GM21825 (cell line): ENCODE results near the gene SIL1.
"Not testable (repeated sequence)": the region's sequence is repeated elsewhere in the genome, so short reads cannot be mapped to it uniquely, and the experiment has no call there.

ENCODE experiments used
- ATAC-seq: cut with Tn5 transposase; IDR thresholded peaks from one replicate; pipeline ENCODE4 v1.9.1; 2021; ENCODE audit warnings: mild to moderate bottlenecking, moderate library complexity; ENCODE audit not compliant: unreplicated experiment

The SIL1 gene

DNA sequence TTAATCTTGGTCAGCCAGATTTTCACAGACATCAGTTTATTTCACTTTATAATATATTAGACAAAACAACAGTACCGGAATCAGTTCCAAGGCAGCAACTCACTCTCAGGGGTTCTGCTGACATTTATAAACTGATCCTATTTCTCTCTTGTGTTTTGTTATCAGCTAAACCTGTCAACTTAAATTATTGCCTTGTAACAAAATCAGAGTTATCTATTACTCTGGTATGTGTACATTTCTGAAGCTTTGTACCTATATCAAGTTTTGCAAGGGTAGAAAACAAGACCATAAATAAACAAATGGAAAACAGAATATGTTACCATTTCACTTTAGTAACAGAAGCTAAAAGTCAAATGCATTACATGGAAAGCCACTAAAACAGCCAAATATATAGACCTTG is 122.1 kb downstream of the SIL1 start:
- ATAC-seq, result no peak

DNA sequence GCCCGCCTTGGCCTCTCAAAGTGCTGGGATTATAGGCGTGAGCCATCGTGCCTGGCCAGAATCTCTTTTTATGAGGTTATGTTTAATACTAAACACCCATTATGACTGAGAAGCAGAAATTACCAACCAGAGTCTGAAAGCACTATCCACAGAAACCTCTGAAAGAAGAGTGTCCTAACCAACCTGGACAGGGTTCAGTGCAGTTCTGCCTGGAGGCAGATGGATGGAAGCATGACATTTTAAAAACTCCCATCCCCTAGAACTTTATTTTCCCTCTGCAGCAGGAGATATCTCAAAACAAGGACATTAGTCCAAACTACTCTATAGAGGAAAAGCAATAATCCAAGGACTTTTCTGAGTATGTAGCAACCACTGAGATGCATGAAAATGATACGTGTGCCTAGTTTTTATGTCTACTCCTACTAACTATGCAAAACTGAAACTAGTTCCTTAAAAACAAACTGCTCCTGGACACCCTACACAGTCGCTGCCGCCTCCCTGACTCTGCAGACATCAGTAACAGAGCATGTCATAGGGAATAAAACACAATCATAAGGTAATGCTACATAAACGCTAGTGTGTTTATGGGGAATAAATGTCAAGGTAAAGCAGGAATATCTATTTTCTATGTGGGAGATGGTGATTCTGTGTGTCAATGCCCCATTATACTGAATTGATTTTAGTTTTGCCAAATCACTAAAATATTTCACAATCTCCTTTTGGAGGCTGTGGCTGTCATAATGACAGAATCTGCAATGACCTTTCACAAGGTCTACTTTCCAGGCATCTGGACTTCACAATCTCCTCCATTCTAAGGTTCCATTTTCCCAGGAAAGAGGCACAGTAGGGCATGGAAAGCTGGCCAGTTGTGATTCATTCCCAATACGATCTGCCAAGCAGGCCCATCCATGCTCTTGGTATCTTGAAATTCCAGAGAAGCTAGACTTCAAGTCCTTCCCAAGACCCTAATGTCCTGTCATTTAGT is 122.8 kb downstream of the SIL1 start:
- ATAC-seq, result no peak

DNA sequence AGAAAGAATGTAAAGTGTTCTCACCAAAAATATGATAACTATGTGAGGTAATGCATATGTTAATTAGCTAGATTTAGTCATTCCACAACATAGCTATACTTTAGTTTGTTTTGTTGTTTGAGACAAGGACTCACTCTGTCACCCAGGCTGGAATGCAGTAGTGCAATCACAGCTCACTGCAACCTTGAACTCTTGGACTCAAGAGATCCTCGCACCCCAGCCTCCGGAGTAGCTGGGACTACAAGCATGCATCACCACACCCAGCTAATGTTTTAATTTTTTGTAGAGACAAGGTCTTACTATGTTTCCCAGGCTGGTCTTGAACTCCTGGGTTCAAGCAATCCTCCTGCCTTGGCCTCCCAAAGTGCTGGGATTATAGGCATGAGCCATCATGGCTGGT is 124.2 kb downstream of the SIL1 start:
- ATAC-seq, result not testable (repeated sequence)

DNA sequence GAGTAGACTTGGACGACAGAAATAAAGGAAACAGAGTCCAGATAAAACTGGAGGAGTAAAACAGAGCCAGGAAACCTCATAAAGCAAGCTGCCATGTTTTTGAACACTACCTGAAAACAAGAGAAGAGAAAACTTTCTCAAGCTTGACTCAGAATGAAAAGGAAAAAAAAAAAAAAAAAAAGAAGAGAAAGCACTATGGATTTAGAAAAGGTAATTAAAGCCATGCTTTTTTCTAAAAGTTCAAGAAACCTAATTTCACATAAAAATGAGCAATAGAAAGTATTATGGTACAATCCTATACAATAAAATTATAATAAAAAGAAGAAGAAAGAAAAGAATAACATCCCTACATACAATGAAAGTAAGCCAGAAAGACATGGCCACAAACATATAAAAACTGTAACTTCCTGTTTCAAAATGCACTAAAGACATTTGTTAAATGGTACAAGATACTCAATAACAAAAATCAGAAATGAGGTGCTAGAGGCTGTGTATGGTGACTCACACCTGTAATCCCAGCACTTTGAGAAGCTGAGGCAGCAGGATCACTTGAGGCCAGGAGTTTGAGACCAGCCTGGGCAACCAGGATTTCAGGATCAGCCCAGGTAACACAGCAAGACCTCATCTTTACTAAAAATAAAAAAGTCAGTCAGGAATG is 129.5 kb downstream of the SIL1 start:
- ATAC-seq, result no peak

DNA sequence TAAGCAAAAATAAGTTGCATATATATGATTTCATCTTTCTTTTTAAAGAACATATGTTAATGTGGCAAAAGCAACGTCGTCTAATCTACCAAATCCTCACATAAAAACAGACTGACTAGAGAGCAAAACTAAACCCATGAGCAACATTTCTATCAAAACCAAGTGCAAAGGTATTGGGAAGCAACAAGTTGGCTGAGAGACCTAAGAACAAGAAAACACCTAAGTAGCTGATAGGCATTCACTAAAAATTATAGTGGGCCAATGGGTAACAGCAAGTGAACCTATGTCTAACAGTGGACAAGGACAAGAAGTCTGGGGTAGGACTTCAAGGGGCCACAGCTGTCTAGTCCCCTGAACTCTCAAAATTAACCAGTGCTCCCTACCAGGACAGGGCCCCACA is 130.1 kb downstream of the SIL1 start:
- no peak for ATAC-seq

DNA sequence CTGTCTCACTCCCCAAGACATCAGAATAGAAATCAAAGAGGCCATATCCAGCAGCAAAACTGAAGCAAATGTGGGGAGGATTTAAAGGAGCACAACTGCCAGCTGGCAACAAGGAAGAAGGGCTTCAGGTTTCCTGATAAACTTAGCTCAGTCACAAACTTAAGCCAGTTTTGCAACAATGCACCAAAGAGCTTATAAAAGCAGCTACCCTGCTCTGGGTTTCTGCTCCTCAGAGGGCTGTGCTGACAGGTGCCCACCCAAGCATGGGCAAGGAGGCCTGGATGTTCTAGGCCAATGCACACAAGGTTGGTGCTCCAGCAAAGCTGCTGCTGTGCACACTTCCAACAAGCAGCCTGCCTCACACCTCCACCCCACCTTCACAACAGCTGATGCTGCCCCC is 132.9 kb downstream of the SIL1 start:
- no peak for ATAC-seq

DNA sequence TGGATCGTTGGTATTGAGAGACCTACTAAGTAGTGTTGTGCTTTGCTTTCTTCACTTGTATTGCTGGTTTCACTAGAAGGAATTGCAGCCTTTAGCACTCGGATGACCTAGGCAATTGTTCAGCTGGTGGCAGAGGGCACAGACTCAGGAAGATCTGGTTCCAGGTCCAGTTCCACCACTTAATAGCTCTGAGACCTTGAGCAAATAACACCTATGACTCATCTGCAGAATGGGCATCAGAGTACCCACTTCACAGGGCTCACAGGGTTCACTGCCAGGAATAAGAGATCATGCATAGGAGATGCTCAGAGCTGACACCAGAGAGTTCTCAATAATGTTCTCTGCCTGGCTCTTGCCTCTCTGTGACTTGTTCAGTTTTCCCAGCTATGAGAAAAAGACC is 133.6 kb downstream of the SIL1 start:
- ATAC-seq, result no peak

DNA sequence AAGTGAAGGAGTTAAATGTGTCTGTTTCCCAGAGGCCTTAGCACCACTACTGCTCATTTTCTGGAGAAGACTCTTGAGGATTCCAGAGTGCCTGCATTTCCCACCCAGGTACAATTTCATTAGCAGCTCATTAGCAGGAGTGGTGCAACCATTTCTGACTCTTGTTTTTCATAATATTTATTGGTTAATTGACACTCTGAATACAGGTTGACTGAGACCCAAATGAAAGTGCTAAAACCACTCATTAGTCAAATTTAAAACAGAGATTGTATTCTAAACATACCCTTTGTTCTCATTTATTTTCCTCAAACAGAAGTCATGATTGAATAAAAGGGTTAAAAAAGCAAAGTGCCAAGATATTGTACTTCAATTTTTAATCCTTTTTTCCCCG is 134.5 kb downstream of the SIL1 start:
- no peak for ATAC-seq

DNA sequence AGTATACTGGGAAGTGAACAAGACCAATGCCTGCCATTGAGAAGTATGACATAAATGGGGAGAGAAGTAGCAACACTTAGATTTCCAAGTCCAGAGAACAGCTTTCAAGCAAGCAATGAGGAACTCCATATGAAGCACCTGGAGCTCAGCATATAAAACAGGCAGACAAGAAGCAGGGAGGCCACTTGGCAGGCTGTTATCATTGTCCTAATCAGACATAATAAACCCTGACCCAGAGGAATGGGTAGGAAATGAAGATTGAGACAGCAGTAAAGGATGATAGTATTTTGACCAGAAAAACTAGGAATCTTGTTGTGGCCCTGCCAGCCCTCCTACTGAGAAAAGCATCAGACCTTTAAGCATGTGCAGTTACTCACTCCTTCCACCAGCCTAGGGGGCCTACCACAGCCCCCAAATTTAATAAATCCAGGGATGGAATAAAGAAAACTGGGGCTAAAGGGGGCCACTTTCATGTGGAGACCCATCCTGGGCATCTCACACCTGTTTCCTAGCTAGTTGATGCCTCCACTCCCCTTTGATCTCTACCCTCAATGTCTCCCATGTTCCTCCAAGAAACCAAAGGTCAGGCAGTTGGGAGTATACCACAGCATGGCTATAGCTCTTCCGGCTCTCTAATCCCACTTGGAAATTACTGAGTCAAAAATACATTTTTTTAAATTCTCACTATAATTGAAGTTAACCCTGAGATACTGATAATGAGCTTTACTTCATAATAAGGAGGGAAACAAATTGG is 135.1 kb downstream of the SIL1 start:
- no peak for ATAC-seq

DNA sequence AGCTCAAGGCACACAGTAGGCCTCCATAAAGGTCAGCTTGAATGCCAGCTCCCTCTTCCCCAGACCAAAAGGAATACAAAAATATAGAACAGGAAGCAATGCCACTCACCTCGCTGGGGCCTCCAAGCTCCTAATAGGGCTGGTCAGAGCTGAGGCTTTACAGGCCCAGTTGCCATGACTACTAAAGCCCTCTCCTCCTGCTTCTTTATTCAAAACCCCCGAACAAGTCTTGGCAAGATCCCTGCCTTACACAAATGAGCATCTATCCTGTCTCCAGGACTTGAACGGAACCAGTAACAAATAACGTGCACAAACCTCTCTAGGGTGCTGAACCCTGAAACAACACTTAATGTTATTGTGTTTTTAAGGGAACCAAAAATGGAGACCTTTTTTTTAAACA is 136.3 kb downstream of the SIL1 start:
- ATAC-seq, result no peak

DNA sequence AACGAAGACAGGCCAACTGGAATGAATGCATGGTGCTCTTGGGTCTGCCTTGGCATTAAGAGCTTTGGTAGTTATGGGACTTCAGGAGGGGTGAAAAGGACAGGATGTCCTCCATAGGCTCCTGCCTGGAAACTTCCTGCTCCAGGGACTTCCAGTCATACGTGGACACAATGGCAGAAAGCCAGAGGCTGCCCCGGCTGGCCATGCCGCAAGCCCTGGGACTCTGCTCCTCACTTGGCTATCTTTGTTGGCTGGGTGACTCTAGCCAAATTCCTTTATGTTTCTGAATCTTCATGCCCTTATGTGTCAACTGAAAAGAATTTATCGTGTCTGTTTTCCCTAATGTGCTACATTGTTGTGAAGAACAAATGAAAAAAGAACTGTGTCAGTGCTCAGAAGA is 136.9 kb downstream of the SIL1 start:
- no peak for ATAC-seq

DNA sequence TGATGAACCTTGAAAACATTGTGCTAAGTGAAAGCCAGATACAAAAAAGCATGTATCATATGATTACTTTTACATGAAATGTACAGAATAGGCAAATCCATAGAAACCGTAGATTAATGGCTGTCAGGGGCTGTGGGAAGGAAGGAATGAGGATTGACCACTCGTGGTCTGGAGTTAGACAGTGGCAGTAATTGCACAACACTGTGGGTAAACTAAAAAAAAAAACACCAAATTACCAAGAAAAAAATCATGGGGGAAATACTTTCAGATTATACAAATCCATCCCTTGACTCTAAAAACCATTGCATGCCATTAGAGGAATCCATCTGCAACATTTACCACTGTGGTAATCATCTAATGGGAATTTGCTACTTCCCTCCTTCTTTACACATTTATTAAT is 140.0 kb downstream of the SIL1 start:
- no peak for ATAC-seq

DNA sequence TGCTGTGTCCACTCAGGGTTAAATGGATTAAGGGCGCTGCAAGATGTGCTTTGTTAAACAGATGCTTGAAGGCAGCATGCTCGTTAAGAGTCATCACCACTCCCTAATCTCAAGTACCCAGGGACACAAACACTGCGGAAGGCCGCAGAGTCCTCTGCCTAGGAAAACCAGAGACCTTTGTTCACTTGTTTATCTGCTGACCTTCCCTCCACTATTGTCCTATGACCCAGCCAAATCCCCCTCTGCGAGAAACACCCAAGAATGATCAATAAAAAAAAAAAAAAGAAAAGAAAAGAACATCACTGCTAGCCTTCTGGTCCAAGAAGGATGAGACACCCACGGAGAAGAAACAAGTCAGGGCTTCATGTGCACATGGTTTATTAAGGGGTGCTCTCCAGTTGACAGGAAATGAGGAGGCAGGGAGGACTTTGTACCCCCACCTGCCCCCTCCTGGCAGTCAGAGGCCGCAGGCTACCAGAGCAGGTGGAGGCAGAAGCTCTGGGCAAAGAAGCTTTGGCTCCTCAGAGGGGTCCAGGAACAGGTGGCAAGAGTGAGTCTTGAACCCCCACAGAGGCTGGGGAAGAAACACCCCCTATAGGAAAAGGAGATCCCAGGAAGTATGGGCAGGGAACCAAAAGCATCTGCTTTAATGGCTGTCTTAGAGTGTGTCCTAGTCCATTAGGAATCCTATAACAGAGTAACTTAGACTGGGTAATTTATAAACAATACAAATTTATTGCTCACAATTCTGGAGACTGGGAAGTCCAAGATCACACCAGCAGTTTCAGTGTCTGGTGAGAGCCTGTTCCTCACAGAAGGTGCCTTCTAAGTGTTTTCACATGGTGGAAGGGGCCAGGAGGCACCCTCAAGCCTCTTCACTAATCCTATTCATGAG is 140.9 kb downstream of the SIL1 start:
- not testable (repeated sequence) for ATAC-seq

DNA sequence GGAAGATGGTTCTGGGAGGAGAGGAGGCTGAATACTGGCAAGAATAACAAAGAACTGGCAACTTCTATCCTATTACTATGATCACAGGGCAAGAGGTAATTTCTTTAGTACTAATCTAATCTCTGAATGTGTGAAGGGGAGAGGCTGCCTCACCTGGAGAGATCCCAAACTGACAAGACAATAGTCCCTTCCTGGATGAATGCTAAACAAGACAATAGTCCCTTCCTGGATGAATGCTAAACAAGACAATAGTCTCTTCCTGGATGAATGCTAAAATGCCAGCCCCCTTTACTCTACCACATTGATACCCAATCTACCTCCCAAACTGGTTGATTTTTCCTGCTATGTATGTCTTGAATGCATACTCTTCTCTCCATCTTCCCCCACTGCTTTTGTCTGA is 145.2 kb downstream of the SIL1 start:
- no peak for ATAC-seq

DNA sequence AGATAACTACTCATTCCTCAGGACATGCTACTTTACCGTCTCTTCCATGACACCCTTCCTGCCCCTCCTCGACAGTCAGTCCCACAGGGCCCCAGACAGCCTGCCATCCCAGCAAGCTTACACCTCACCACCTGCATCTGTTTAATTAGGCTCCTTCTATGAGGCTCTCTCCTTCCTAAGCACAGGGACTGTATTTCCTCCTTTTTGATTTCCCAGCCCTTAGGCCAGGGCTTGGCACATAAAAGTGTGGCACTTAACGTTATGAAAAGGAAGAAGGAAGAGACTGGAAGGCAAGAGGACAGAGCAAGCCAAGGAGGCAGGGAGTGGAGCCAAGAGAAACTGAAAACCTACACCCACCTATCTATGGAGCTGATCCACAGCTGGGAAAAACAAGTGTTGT is 146.8 kb downstream of the SIL1 start:
- ATAC-seq, result no peak

DNA sequence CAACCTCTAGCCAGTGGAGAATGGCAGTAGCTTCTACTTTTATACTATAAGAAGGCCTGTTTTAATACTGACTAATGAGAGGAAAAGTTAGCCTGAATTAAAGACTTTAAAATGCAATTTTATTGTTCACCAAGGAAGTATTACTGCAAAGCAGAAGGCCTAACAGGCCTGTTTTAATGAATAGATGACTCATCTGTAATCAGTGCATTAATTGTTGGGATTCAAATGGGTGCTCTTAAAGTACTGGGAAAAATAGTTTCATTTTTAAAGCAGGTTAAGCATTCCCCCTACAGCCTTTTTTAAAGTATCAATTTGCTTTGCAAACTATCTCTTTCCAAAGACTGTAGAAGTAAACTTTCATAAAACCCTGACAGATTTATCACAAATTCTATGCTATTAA is 147.7 kb downstream of the SIL1 start:
- no peak for ATAC-seq

DNA sequence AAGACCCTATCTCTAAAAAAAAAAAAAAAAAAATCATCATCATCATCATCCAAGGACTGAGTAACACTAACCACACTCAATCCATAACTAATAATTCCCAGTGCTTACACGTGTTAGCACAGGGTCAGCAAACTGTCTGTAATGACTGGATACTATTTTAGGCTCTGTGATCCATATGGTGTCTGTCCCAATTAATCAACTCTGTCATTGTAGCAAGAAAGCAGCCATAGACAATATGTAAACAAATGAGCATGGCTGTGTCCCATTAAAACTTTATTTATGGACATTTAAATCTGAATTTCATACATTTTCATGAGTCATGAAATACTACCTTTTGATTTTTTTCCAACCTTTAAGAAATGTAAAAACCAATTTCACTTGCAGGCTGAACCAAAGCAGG is 148.4 kb downstream of the SIL1 start:
- ATAC-seq, result no peak

DNA sequence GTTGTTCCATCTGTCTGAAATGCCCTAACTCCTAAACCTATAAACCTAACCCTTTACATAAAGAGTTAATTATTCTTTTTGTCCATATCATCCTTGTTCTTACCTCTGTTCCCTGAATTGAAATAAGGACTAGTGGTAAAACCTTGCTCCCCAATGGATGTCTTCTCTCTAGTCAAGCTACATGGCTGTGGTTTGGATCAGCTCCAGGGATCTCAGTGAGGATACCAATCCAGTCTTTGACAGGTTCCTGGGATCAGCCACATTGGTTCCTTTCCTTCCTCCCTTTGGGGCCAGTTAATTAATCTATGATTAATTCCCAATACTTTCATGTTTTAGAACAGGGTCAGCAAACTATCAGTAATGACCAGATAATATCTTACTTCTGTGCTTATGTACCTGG is 151.6 kb downstream of the SIL1 start:
- ATAC-seq, result no peak

DNA sequence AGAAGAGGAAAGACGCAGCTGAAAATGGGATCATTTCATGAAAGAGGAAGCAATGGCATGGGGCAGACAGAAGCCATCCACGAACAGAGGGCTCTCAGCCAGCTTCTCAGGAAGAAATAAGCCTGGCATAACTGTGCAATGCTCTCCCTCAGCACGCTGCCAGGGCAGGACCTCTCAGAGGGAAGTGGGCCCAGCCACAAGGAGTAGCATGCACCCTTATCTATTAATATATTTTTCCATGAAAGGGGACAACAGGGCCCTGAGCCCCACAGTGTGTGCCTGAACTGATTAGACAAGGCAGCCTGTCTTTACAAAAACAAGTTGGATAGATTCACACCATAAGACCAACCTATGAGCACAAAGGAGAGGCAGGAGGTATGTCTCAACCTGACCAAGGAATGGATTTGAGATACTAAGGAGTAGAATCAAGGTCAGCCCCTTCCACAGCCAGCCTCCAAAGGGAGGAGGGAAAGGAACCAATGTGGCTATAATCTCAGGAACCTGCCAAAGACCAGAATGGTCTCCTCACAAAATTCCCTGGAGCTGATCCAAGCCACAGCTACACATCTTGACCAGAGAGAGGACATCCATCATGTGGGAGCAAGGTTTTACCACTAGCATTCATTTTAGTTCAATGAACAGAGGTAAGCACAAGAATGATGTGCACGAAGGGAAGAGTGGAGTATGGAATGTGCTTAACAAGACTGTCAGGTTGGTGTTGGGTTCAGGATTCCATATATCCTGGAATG is 154.8 kb downstream of the SIL1 start:
- ATAC-seq, result no peak

DNA sequence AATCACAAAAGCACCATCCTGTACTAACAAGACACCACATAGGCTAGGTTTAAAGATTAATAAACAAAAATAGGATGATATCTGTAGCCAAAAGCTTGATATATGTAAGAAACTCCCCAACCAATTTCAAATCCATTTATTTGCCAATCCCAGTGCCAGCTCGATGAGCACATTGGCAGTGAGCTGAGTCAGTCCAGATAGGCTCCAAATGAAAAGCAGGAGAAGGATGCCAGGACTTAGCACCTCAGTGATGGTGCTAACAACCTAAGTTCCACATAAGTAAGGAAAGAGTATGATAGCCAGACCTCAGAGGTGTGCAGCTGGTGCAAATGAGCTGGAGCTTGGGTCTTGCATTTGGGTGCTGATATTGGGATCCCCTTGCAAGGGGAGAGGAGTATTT is 158.1 kb downstream of the SIL1 start:
- ATAC-seq, result no peak
